ENCODE results near the gene ZBTB7C.

Gene ZBTB7C

GRCh38 chr18:47981830-47982229 is 427.4 kb downstream of the ZBTB7C start:
- H2AFZ ChIP-seq (ENCODE audit: low read depth, low read length), result no peak overlapping the region
- no peaks in the 10 kb centered on the region for H4K20me1 ChIP-seq (ENCODE audit: insufficient read depth, low read length)
- no peak overlapping the region for H3K4me3 ChIP-seq (ENCODE audit: low read depth in 1 of 2, low read length in 2 of 2)
- no peak for DNase-seq
- no peaks in the 10 kb centered on the region for H3K36me3 ChIP-seq (ENCODE audit: insufficient read depth, low read length)
- no peaks in the 10 kb centered on the region for H3K79me2 ChIP-seq (ENCODE audit: insufficient read depth, low read length)
- no peak overlapping the region for H3K9ac ChIP-seq (ENCODE audit: low read depth, low read length)
- no peak for ATAC-seq (ENCODE audit: insufficient read depth, low read depth)
- no peaks in the 10 kb centered on the region for H3K27me3 ChIP-seq (ENCODE audit: insufficient read depth, low read length, poor library complexity)
- TF ChIP-seq CTCF (IDR thresholded peaks at IDR 0.05; ENCODE audit: borderline replicate concordance, extremely low read depth, low read length, poor library complexity, severe bottlenecking), result no peak
- no peak for TF ChIP-seq EZH2 (IDR thresholded peaks at IDR 0.05; ENCODE audit: borderline replicate concordance, low read depth, low read length, severe bottlenecking)
- H3K9me3 ChIP-seq (ENCODE audit: insufficient read depth, low read length, severe bottlenecking), result no peaks in the 10 kb centered on the region
- no peaks in the 10 kb centered on the region for H3K4me1 ChIP-seq (ENCODE audit: insufficient read depth, low read length)
- no peak overlapping the region for H3K4me2 ChIP-seq (ENCODE audit: insufficient read depth, low read length)
- H3K27ac ChIP-seq (ENCODE audit: low read length), result no peak overlapping the region

- H3K4me2 ChIP-seq (ENCODE audit: insufficient read depth, low read length), result no peak overlapping the region
- H4K20me1 ChIP-seq (ENCODE audit: insufficient read depth, low read length), result no peaks in the 10 kb centered on the region
- H3K4me3 ChIP-seq (ENCODE audit: low read depth in 1 of 2, low read length in 2 of 2), result no peak overlapping the region
- ATAC-seq (ENCODE audit: insufficient read depth, low read depth) (no peak), DNase-seq (no peak)
- no peaks in the 10 kb centered on the region for H3K79me2 ChIP-seq (ENCODE audit: insufficient read depth, low read length)
- H3K9ac ChIP-seq (ENCODE audit: low read depth, low read length), result no peak overlapping the region
- H2AFZ ChIP-seq (ENCODE audit: low read depth, low read length), result no peak overlapping the region
- no peaks in the 10 kb centered on the region for H3K36me3 ChIP-seq (ENCODE audit: insufficient read depth, low read length)
- no peaks in the 10 kb centered on the region for H3K4me1 ChIP-seq (ENCODE audit: insufficient read depth, low read length)
- no peaks in the 10 kb centered on the region for H3K9me3 ChIP-seq (ENCODE audit: insufficient read depth, low read length, severe bottlenecking)
- no peak for TF ChIP-seq EZH2 (IDR thresholded peaks at IDR 0.05; ENCODE audit: borderline replicate concordance, low read depth, low read length, severe bottlenecking)
- no peak for TF ChIP-seq CTCF (IDR thresholded peaks at IDR 0.05; ENCODE audit: borderline replicate concordance, extremely low read depth, low read length, poor library complexity, severe bottlenecking)
- no peaks in the 10 kb centered on the region for H3K27me3 ChIP-seq (ENCODE audit: insufficient read depth, low read length, poor library complexity)
- no peak overlapping the region for H3K27ac ChIP-seq (ENCODE audit: low read length)
Measured at GRCh38 chr18:47981320-47981719, 427.9 kb downstream of the ZBTB7C start.

- Histone ChIP-seq H2AFZ (ENCODE audit: low read depth, low read length) (no peak overlapping the region), H3K27me3 (ENCODE audit: insufficient read depth, low read length, poor library complexity) (no peaks in the 10 kb centered on the region), H3K4me1 (ENCODE audit: insufficient read depth, low read length) (peaks cover 4% of the 10 kb centered on the region; the same call in 1 of the 2 replicates), H3K9me3 (ENCODE audit: insufficient read depth, low read length, severe bottlenecking) (no peaks in the 10 kb centered on the region), H3K4me3 (ENCODE audit: low read depth in 1 of 2, low read length in 2 of 2) (no peak overlapping the region), H3K9ac (ENCODE audit: low read depth, low read length) (no peak overlapping the region), H4K20me1 (ENCODE audit: insufficient read depth, low read length) (no peaks in the 10 kb centered on the region), H3K36me3 (ENCODE audit: insufficient read depth, low read length) (no peaks in the 10 kb centered on the region), H3K79me2 (ENCODE audit: insufficient read depth, low read length) (no peaks in the 10 kb centered on the region), H3K27ac (ENCODE audit: low read length) (no peak overlapping the region), H3K4me2 (ENCODE audit: insufficient read depth, low read length) (no peak overlapping the region)
- no peak for DNase-seq
- no peak for ATAC-seq (ENCODE audit: insufficient read depth, low read depth)
- TF ChIP-seq EZH2 (IDR thresholded peaks at IDR 0.05; ENCODE audit: borderline replicate concordance, low read depth, low read length, severe bottlenecking) (no peak), CTCF (IDR thresholded peaks at IDR 0.05; ENCODE audit: borderline replicate concordance, extremely low read depth, low read length, poor library complexity, severe bottlenecking) (no peak)
Measured at GRCh38 chr18:47979611-47980200, 429.5 kb downstream of the ZBTB7C start.
